T-cell (primary cell): ENCODE data around the gene LPIN1. TPM values are rescaled to one million over a fixed set of nuclear protein-coding genes. Genes with fewer than 3 reads are reported as not detected.

Experiments
- ATAC-seq, 4 experiments: fragments of 200-7000 bp in 3 of 4; fragments of 150-1000 bp in 1 of 4; cut with Tn5 transposase; replicated peaks in 1 of 4; 1 replicate in 3 of 4; 2 replicates in 1 of 4; pipeline ENCODE4 v1.10.0; 2021; ENCODE audit warnings: moderate library complexity in 3 of 4, mild to moderate bottlenecking in 2 of 4, moderate number of reproducible peaks in 1 of 4
- CTCF ChIA-PET, 2 donors: fragments of 300-600 bp; sonication (Branson Sonifier 250); formaldehyde crosslinking; loops; one replicate each; lab custom pipeline; 2022; ENCODE audit warnings: antibody characterized with exemption in 2 of 2; lab: Charles Lee
- POLR2A ChIA-PET, 2 donors: fragments of 300-600 bp; sonication (Branson Sonifier 250); formaldehyde crosslinking; loops; one replicate each; lab custom pipeline; 2022; ENCODE audit warnings: antibody characterized with exemption in 2 of 2; lab: Charles Lee
- DNase-seq, 35 experiments: peaks; one replicate each; pipeline versions ENCODE4 v3.0.0 to v3.0.0-alpha.2; 2013 to 2023
- H3K27ac ChIP-seq: one replicate; pipeline ENCODE4 v1.5.1; 2013; ENCODE audit warnings: low read length
- H3K27me3 ChIP-seq, 2 experiments: replicated peaks in 1 of 2; 1 replicate in 1 of 2; 2 replicates in 1 of 2; pipeline versions ENCODE4 v1.6.1 to v1.7.0; 2013; ENCODE audit warnings: low read length in 1 of 2, mixed read lengths in 1 of 2; ENCODE audit not compliant: control insufficient read depth in 2 of 2, insufficient read depth in 2 of 2; ENCODE audit errors: extremely low read depth in 1 of 2
- H3K36me3 ChIP-seq, 2 donors: 1 replicate in 1 of 2; 2 replicates in 1 of 2; pipeline versions ENCODE4 v1.6.1 to v1.7.0; 2013; ENCODE audit warnings: low read length in 1 of 2; ENCODE audit not compliant: control insufficient read depth in 2 of 2, insufficient read depth in 1 of 2; ENCODE audit errors: extremely low read depth in 1 of 2
- H3K4me1 ChIP-seq, 2 experiments: 1 replicate in 1 of 2; 2 replicates in 1 of 2; pipeline versions ENCODE4 v1.6.1 to v1.7.0; 2013; ENCODE audit warnings: low read length in 2 of 2, mixed read lengths in 1 of 2; ENCODE audit not compliant: insufficient read depth in 2 of 2, control insufficient read depth in 1 of 2; ENCODE audit errors: extremely low read depth in 1 of 2
- H3K4me3 ChIP-seq, 2 donors: 1 replicate in 1 of 2; 2 replicates in 1 of 2; pipeline versions ENCODE4 v1.5.1 to v1.7.0; 2013; ENCODE audit warnings: mild to moderate bottlenecking in 2 of 2, low read length in 1 of 2, moderate library complexity in 1 of 2; ENCODE audit not compliant: control insufficient read depth in 1 of 2; ENCODE audit errors: extremely low read depth in 1 of 2
- H3K9me3 ChIP-seq: 2 replicates; pipeline ENCODE4 v1.7.0; 2013
- H3K27ac Mint-ChIP-seq, 2 donors: one replicate each; pipeline ENCODE4 v1.8.0; 2020 to 2021; ENCODE audit warnings: mild to moderate bottlenecking in 2 of 2, mixed read lengths in 2 of 2
- H3K27me3 Mint-ChIP-seq, 2 donors: one replicate each; pipeline ENCODE4 v1.8.0; 2021 to 2022; ENCODE audit warnings: mixed read lengths in 2 of 2
- H3K36me3 Mint-ChIP-seq: one replicate; pipeline ENCODE4 v1.8.0; 2021; ENCODE audit warnings: mixed read lengths
- H3K4me1 Mint-ChIP-seq, 3 donors: one replicate each; pipeline ENCODE4 v1.8.0; 2020 to 2022; ENCODE audit warnings: mixed read lengths in 3 of 3, mild to moderate bottlenecking in 1 of 3
- H3K4me3 Mint-ChIP-seq, 3 donors: one replicate each; pipeline ENCODE4 v1.8.0; 2020 to 2022; ENCODE audit warnings: mild to moderate bottlenecking in 3 of 3, mixed read lengths in 3 of 3, moderate library complexity in 3 of 3
- H3K9me3 Mint-ChIP-seq, 3 donors: one replicate each; pipeline ENCODE4 v1.8.0; 2020 to 2022; ENCODE audit warnings: mixed read lengths in 3 of 3
- WGBS: methylation state at CpG from one replicate; pipeline ENCODE4 v1.1.5; 2013; ENCODE audit warnings: missing lambda C conversion rate; ENCODE audit not compliant: insufficient coverage; 5-methylcytosine and 5-hydroxymethylcytosine counted together
- total RNA-seq, 35 experiments: library from RNA in 6 of 35; stranded (reverse) in 6 of 35; fragments of 120-200 nt in 1 of 35; gene quantifications; one replicate each; pipeline versions ENCODE4 v1.2.1 to v1.2.4 and lab custom pipeline; 2013 to 2026

Gene LPIN1
- total RNA-seq, 5 donors from 2014 or later (not counting 1 experiment from before 2014, with no cell fraction given) = 67.1 to 102 (median 88.0) TPM

DNA sequence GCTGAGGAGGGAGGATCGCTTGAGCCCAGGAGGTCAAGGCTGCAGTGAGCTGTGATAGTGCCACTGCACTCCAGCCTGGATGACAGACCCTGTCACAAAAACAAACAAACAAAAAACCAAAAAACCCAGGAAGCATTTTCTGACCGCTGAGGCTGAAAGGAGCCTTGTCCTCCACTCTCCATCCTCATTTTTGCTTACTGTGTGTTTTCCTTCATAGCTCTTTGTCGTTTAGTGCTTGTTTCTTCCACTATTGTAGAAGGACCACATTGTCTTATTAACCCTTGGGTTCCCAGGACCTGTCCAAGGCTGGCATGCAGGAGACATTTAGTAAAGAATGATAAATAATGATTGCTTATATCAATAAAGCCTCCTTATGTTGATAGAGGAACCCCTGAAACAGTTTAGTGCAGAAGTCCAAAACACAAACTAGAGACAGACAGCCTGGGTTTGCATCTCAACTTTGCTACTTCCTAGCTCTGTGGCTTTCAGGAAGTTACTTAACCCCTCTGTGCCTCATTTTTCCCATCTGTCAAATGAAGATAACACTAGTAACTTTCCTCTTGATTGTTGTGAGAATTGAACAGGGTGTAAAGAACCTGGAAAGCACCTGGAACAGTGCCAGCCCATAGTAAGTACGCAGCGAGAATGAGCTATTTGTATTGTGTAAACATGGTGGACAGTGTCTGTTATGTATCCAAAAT, 126.0 kb downstream of the LPIN1 start:
- Histone ChIP-seq H3K27ac (no peak overlapping the region), H3K36me3 (no peaks in the 10 kb centered on the region), H3K4me3 (no peak overlapping the region), H3K27me3 (peaks cover 0 to 4% of the 10 kb centered on the region in 2 experiments), H3K4me1 (no peaks in the 10 kb centered on the region), H3K9me3 (no peaks in the 10 kb centered on the region)
- 52% methylated on average over 3 of the region's 5 CpGs for WGBS
- ChIA-PET CTCF (interaction anchor here in 1 of 2 donors (0.5 to 1.5 kb wide), 4 partner anchors 53 to 1134 kb away, joined by 3 to 6 read pairs (median 3); partner anchors contain the start of gene TRIB2), POLR2A (interaction anchor here in 1 of 2 donors (0.6 kb wide), 1 partner anchor 205 kb away, joined by 4 read pairs; no protein-coding TSS in a partner anchor)
- H3K36me3 Mint-ChIP-seq = no peaks in the 10 kb centered on the region
- DNase-seq = peak in 6 of 35 experiments; percentile 14 to 63 (median 15)
- no peak overlapping the region for H3K27ac Mint-ChIP-seq
- no peak for ATAC-seq
- H3K4me3 Mint-ChIP-seq = no peak overlapping the region
- H3K4me1 Mint-ChIP-seq = peaks cover 6 to 11% (median 8%) of the 10 kb centered on the region in 3 donors
- H3K27me3 Mint-ChIP-seq = no peaks in the 10 kb centered on the region
- no peaks in the 10 kb centered on the region for H3K9me3 Mint-ChIP-seq

DNA sequence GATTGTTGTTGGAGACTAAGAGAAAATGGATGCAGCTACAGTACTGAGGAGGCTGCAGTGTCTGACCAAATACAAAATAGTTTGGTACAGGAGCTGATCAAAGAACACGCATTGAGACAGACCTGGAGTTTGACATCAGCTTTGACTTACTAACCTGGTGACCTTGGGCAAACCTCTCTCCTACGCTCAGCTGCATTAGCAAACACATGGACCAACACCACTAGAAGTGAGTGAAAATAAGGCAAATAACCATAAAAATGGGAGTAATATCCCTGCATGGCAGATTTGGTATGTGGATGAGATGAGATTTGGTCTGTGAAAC, 126.5 kb downstream of the LPIN1 start:
- H3K4me1 ChIP-seq = no peaks in the 10 kb centered on the region
- H3K4me3 ChIP-seq = no peak overlapping the region
- no peak overlapping the region for H3K27ac ChIP-seq
- H3K9me3 Mint-ChIP-seq = no peaks in the 10 kb centered on the region
- DNase-seq (no peak), ATAC-seq (no peak)
- no peak overlapping the region for H3K4me3 Mint-ChIP-seq
- POLR2A ChIA-PET = no interaction called here
- peaks cover 6 to 11% (median 8%) of the 10 kb centered on the region in 3 donors for H3K4me1 Mint-ChIP-seq
- H3K36me3 Mint-ChIP-seq = no peaks in the 10 kb centered on the region
- H3K27ac Mint-ChIP-seq = no peak overlapping the region
- no peaks in the 10 kb centered on the region for H3K9me3 ChIP-seq
- H3K27me3 ChIP-seq = peaks cover 0 to 5% of the 10 kb centered on the region in 2 experiments
- CTCF ChIA-PET = interaction anchor here in 1 of 2 donors (0.5 to 1.5 kb wide), 3 partner anchors 292 to 1134 kb away, joined by 3 to 6 read pairs (median 3); partner anchors contain the start of gene TRIB2
- no CpG with 5 or more reads among the region's 2 CpGs for WGBS
- no peaks in the 10 kb centered on the region for H3K27me3 Mint-ChIP-seq
- no peaks in the 10 kb centered on the region for H3K36me3 ChIP-seq

DNA sequence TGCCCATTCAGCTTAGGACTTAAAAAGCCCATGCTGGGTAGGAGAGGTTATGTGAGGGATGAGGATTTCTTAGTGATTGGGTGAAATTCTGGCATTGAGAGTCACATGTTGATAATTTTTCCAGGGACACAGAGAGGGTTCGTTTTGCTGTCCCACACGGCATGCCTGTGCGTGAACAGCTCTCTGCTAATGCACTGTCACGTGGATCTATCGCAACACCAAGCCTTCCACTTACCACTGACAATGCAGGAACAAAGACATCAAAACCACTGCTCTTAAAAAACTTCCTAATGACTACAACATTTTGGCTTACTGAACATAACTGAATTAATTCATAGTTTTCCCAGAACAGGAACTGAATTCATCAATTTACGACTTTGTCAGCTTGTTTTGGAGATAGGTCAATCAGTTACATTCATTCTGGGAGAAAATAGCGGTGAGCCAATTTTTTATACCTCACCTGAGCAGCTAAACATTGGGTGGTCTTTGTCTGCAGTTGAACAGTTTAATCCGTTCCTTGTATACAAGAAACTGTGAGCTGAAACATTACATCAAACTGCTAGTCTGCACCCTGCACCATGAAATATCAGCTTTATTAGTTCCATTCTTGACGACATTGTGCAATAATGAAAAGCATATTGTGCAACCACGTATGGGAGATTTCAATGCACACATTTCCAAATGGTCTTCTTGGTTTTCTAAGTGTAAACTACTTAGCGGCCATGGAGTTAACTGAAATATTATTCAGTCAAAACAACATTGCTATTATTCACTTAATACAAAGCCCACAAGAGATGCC, 127.1 kb downstream of the LPIN1 start:
- CTCF ChIA-PET = interaction anchor here (0.5 to 1.5 kb wide), 3 partner anchors 843 to 1133 kb away, joined by 3 to 6 read pairs (median 3); partner anchors contain the start of gene TRIB2 (in 1 of the 2)
- Mint-ChIP-seq H3K27me3 (no peaks in the 10 kb centered on the region), H3K27ac (no peak overlapping the region), H3K4me1 (peaks cover 6 to 11% (median 8%) of the 10 kb centered on the region in 3 donors), H3K36me3 (no peaks in the 10 kb centered on the region), H3K9me3 (no peaks in the 10 kb centered on the region), H3K4me3 (no peak overlapping the region)
- Histone ChIP-seq H3K36me3 (no peaks in the 10 kb centered on the region), H3K27ac (no peak overlapping the region), H3K4me1 (no peaks in the 10 kb centered on the region), H3K27me3 (peaks cover 0 to 6% of the 10 kb centered on the region in 2 experiments), H3K4me3 (no peak overlapping the region), H3K9me3 (no peaks in the 10 kb centered on the region)
- 90% methylated on average over 7 of the region's 11 CpGs for WGBS
- DNase-seq = no peak
- POLR2A ChIA-PET = no interaction called here
- no peak for ATAC-seq

DNA sequence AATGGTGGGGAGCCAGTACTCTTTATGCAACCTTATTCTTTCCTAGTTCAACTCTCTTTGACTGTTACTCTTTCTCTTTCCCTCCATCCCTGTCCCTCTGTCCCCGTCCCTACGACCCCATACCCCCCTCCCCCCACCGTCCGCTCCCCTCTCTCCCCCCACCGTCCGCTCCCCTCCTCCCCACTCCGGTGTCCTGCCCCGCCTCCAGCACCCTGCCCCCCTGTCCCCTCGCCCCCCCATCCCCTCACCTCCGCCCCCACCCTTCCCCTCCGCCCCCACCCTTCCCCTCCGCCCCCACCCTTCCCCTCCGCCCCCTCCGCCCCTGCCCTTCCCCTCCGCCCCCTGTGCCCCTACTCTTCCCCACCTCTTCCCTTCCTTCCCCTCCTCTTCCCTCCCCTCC, 128.4 kb downstream of the LPIN1 start:
- Histone ChIP-seq H3K27ac (no peak overlapping the region), H3K36me3 (no peaks in the 10 kb centered on the region), H3K9me3 (no peaks in the 10 kb centered on the region), H3K4me1 (no peaks in the 10 kb centered on the region), H3K27me3 (peaks cover 0 to 6% of the 10 kb centered on the region in 2 experiments), H3K4me3 (no peak overlapping the region)
- Mint-ChIP-seq H3K27ac (no peak overlapping the region), H3K27me3 (no peaks in the 10 kb centered on the region), H3K4me1 (peaks cover 6 to 15% (median 8%) of the 10 kb centered on the region in 3 donors), H3K4me3 (no peak overlapping the region), H3K36me3 (no peaks in the 10 kb centered on the region), H3K9me3 (no peaks in the 10 kb centered on the region)
- DNase-seq (no peak), ATAC-seq (no peak)
- CTCF ChIA-PET = no interaction called here
- WGBS = no CpG with 5 or more reads among the region's 15 CpGs
- POLR2A ChIA-PET = no interaction called here

DNA sequence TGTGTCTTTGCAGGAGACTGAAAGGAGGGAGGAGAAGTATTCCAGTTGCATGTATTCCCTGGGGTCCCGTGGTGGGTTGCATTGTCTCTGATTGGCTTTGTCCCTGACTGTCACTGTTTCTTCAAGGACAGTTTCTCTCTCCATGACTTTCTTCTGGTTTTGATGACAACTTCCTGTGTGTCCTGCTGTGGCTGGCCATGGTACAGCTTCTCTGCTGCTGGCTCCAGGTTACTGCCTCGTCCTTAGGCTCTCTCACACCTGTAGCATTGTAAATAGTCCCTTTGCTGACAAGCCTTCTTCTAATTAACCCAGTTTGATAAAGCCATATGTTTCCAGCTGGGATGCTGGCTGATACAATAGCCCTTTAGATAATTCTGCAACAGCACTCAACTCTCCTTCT, 129.0 kb downstream of the LPIN1 start:
- no peaks in the 10 kb centered on the region for H3K27me3 Mint-ChIP-seq
- Histone ChIP-seq H3K4me1 (no peaks in the 10 kb centered on the region), H3K36me3 (no peaks in the 10 kb centered on the region), H3K27me3 (peaks cover 0 to 6% of the 10 kb centered on the region in 2 experiments), H3K27ac (no peak overlapping the region), H3K4me3 (no peak overlapping the region), H3K9me3 (no peaks in the 10 kb centered on the region)
- no peak overlapping the region for H3K27ac Mint-ChIP-seq
- CTCF ChIA-PET = no interaction called here
- ATAC-seq = no peak
- peaks cover 6 to 15% (median 8%) of the 10 kb centered on the region in 3 donors for H3K4me1 Mint-ChIP-seq
- H3K4me3 Mint-ChIP-seq = no peak overlapping the region
- 90% methylated on average over 2 of the region's 2 CpGs for WGBS
- no peak for DNase-seq
- no peaks in the 10 kb centered on the region for H3K9me3 Mint-ChIP-seq
- H3K36me3 Mint-ChIP-seq = no peaks in the 10 kb centered on the region
- POLR2A ChIA-PET = no interaction called here

DNA sequence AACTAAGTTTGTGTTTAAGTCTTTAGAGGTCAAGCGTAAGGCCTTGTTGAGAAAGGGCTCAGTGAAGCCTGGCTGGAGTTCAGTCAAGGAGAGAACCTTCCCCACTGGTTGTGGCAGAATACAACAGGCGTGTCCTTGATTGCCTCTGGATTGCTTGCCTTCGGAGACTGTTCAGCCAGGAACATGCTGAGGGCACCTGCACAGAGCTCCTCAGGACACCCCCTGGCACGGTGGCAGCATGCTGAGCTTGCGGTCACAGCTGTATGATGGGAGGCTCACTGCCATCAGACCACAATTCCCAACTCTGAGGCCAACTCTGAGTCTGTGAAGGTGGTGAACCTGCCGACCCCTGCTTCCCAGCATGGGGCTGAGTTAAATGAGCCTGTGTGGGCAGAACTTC, 130.0 kb downstream of the LPIN1 start:
- DNase-seq = no peak
- no peak overlapping the region for H3K27ac Mint-ChIP-seq
- H3K4me3 Mint-ChIP-seq = no peak overlapping the region

More for the DNA sequence above, 130.0 kb downstream of the LPIN1 start:
- POLR2A ChIA-PET = no interaction called here
- Histone ChIP-seq H3K4me3 (no peak overlapping the region), H3K36me3 (no peaks in the 10 kb centered on the region), H3K27me3 (peaks cover 0 to 6% of the 10 kb centered on the region in 2 experiments), H3K9me3 (no peaks in the 10 kb centered on the region), H3K27ac (no peak overlapping the region), H3K4me1 (no peaks in the 10 kb centered on the region)
- ATAC-seq = no peak
- WGBS = 97% methylated on average over 3 of the region's 6 CpGs
- Mint-ChIP-seq H3K4me1 (peaks cover 6 to 15% (median 8%) of the 10 kb centered on the region in 3 donors), H3K36me3 (no peaks in the 10 kb centered on the region), H3K9me3 (no peaks in the 10 kb centered on the region), H3K27me3 (no peaks in the 10 kb centered on the region)
- CTCF ChIA-PET = no interaction called here
